NOMO-1 treated with dmso at 0.1 percent for 144 hours (cell line): ENCODE results near the gene SEC24B.
"Not testable (repeated sequence)": the region's sequence is repeated elsewhere in the genome, so short reads cannot be mapped to it uniquely, and the experiment has no call there.

ENCODE experiments used
- DNase-seq: peaks from one replicate; lab custom pipeline; 2025; ENCODE audit not compliant: unreplicated experiment; lab: John Stamatoyannopoulos, UW

Gene SEC24B

GRCh38 chr4:109497511-109497910 is 63.9 kb downstream of the SEC24B start:
- no peak for DNase-seq

DNA sequence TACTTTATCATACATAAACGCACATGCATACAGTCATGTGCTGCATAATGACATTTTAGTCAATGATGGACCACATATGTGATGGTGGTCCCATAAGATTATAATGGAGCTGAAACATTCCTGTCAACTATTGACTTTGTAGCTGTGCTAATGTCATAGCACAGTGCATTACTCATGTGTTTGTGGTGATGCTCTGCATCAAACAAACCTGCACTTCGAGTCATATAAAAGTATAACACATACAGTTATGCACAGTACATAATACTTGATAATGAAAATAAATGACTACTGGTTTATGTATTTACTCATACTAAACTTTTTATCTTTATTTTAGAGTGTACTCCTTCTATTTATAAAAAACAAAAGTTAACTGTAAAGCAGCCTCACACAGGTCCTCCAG is 65.9 kb downstream of the SEC24B start:
- DNase-seq = no peak

DNA sequence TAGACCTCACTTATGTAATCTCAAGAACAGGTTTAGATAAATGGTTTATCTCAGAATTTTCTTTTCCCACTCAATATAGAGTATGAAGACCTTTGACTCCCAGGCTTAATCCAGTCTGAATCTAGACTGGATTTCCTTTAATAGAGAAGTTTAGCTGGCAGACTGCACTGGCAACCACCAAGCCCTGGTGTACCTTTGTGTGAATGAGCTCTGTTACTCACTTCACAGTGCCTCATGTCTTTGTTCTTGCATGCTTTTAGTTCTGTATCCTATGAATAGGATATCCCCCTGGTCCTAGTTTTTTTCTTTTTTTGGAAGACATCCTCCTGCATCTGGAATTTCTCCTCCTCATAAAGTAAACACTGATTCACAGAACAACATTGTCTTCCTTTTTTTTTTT is 73.3 kb downstream of the SEC24B start:
- DNase-seq = no peak

GRCh38 chr4:109510687-109511086 is 77.1 kb downstream of the SEC24B start:
- DNase-seq = no peak

GRCh38 chr4:109511414-109511813 is 77.8 kb downstream of the SEC24B start:
- DNase-seq = no peak

- not testable (repeated sequence) for DNase-seq
Measured at GRCh38 chr4:109513368-109513767, 79.8 kb downstream of the SEC24B start.

DNA sequence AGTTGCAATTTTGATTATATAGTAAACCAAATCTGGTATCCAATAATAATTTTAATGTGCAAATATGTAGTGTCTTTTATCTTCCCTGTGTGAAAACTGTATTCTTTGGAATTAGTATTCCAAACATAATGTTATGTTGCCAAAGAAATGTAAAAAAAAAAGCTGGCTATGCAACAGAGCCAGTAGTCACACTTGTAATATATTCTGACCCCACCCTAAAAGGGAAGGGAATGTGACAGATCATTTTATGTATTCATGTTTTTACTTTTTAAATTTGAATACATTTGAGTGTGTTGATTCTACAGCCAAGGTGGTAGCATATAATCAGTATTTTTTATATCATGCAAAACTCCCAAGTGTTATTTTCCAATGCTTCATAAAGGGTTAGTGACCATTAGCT is 98.6 kb downstream of the SEC24B start:
- no peak for DNase-seq

- DNase-seq = no peak
Measured at GRCh38 chr4:109545401-109545800, 111.8 kb downstream of the SEC24B start.

GRCh38 chr4:109547394-109547793 is 113.8 kb downstream of the SEC24B start:
- DNase-seq = no peak

DNA sequence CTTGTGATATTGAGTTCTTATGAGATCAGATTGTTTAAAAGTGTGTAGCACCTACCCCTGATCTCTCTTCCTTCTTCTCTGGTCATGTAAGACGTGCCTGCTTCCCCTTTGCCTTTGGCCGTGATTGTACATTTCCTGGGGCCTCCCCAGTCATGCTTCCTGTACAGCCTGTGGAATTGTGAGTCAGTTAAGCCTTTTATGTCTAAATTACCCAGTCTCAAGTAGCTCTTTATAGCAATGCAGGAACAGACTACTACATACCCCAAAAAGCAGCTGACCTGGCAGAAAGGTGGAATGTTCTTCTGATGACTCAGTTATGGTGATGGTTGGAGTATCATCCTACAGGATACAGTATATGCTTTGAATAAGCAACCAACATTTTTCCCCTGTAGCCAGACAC is 115.0 kb downstream of the SEC24B start:
- peak; percentile 71 for DNase-seq

GRCh38 chr4:109552237-109552636 is 118.6 kb downstream of the SEC24B start:
- DNase-seq = no peak

DNA sequence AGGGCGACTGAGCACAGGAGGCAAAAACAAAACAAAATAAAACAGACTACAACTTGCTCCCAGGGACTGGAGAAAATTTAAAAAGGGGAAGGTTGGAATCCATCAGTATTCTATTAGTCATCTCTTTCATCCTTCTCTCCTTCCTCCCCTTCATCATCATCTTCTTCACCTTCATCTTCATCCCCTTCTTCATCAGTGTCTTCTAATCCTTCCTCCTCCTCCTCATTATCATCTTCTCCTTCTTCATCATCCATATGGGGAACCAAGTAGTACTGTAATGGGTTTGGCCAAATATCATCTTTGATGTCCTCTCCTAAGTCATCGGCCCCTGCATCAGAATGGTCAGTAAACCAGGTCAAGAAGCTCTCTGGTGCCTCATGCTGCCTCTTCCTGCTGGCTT is 119.5 kb downstream of the SEC24B start:
- DNase-seq = no peak

- DNase-seq = no peak
Measured at GRCh38 chr4:109554971-109555370, 121.4 kb downstream of the SEC24B start.

GRCh38 chr4:109557433-109557832 is 123.8 kb downstream of the SEC24B start:
- DNase-seq = no peak

- DNase-seq = not testable (repeated sequence)
Measured at GRCh38 chr4:109558095-109558494, 124.5 kb downstream of the SEC24B start.

DNA sequence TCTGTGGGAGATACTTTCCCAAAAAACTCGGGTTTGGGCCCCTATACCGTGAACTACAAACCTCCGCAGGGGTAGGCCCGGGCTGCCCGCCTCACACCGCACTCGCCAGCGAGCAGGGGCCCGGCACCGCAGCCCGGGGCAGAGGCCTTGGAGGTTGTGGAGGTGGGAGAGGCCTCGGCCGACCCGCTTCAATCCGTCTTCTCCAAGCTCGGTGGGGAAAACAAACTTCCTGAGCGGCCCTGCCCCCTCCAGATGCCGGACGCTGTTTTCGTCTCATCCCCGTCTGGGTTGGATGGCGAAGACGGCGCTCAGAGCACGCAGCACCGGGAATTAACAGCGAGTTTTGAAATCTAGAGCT is 126.0 kb downstream of the SEC24B start:
- DNase-seq = no peak

DNA sequence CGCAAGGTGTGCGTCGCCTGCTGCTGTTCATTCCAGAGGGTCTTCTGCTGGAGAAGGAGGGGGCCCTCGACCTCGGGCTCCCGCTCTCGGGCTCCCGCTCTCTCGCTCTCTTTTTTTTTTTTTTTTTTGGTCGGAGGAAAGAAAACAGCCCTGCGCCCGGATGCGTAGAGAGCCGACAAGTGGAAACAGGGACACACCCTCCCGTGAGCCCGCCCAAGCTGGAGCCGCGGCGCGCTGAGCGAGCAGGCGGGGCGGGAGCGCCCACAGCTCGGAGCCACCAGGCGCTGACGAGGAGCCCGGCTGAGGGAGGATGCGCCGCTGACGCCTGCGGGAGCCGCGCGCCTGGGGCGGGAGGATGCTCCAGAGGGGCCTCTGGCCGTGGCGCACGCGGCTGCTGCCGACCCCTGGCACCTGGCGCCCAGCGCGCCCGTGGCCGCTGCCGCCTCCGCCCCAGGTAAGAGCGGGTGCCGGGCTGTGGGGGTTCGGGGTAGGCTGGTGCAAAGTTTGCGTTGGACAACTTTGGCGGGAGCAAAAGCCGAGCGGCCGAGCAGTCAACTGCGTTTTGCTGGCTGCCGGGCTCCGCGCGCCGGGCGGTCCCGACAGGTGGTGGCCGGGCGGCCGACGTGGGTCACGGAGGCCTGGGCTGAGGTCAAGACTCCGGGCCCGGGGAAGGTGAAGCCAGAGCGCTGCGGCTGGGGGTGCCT is 126.5 kb downstream of the SEC24B start, which contains the start of gene MCUB:
Gene MCUB (plus strand): TSS at position 264 of the 704 bp plus-strand sequence. CDS start 92 bp downstream, at position 356.
- peak; percentile 68 for DNase-seq

DNA sequence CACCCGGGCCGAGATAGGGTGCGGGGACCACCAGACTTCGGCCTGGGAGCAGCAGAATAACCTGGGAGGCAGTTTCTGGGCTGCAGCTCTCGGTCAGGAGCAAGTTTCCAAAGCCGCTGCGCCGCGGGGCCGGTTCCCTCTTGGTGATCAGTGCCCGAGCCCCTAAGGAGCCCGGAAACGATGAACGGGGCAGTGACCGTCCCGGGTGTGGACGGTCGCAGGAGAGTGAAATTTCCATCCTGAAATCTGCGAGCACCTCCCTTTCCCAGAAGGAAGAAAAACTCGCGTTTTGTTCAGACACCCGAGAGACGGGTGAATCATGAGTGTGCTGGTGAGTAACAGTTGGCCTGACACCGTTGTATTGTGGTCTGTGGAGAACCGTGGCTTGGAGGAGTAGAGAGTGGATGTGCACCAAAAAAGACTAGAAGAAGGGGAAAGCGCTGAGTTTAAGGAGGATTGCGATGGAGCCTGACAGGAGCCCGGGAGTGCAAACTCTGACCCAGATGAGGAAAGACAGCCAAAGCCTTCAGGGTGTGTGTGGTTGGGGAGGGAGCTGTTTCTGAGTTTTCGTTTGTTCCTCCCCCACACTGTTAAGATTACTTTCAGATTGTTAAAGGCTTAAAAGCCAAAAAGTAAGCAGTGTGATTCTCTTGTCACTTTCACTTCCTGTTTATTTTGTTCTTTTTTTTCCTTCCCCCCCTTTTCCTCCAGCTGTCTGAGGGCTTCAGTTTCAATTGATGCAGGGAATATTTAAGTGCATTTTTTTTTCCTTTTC is 127.3 kb downstream of the SEC24B start:
- DNase-seq = peak; percentile 78

DNA sequence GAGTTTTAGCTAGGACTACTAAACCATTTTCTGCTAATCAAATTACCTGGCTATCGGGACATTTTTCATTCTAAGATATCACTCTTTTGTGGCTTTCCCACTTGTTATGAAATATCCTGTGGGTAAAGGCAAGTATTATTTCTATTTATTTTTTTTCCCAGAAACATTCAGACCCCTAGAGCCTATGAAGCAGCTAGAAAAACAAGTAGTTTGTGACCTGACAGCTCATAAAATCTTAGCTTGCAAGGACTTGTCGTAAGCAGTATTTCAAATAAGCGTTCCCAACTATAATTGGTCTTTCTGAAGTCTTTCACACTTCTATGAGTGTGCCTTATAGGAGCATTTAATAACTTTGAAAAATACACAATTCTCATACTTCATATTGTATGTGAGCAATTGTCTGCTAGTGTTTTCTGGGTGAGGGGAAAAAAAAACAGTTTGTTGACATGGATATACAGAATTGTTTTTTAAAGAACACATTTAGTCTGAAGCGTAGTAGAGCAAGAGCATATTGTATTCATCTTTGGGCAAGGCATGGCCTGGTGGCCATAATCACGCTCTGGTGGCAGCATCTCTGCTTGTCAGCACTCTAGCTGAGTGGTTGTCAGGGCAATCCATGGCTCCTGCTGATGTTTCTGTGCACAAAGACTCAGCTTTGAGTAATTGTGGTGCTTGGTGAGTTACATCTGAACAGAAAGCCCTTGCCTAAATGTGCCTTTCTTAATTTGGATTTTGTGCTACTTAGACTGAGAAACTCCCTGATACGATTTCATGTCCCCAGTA is 129.0 kb downstream of the SEC24B start:
- no peak for DNase-seq

- DNase-seq = no peak
Measured at GRCh38 chr4:109571494-109571893, 137.9 kb downstream of the SEC24B start.

GRCh38 chr4:109572154-109572553 is 138.5 kb downstream of the SEC24B start:
- no peak for DNase-seq

- peak; percentile 5 for DNase-seq
Measured at GRCh38 chr4:109574443-109574850, 140.8 kb downstream of the SEC24B start.
